Caki2 (cell line): ENCODE data around the gene KRTAP9-7. TPM values are rescaled to one million over a fixed set of nuclear protein-coding genes. Genes with fewer than 3 reads are reported as not detected.
"Not testable (repeated sequence)": the region's sequence is repeated elsewhere in the genome, so short reads cannot be mapped to it uniquely, and the experiment has no call there.

ENCODE experiments used
- DNase-seq: peaks from one replicate; pipeline ENCODE4 v3.0.0-alpha.2; 2015; ENCODE audit warnings: low read depth
- in situ Hi-C: cut with HindIII; loops from 2 replicates; pipeline ENCODE4 v1.10.0; 2016; ENCODE audit warnings: low sequenced_read_pairs, low pct_unique_long_range_greater_than_20kb, mixed read lengths
- total RNA-seq: library from RNA; depleted of rRNA; stranded (reverse); fragments of >200 nt; shearing (Covaris generic); gene quantifications from 2 replicates; pipeline ENCODE4 v1.2.3, GENCODE V29; 2014; ENCODE audit warnings: low replicate concordance; rRNA removed

The KRTAP9-7 gene
- not detected in 2 replicates for total RNA-seq

- in situ Hi-C loops, DNase-seq: not testable (repeated sequence)
Measured at GRCh38 chr17:41275648-41276190, at the start of gene KRTAP9-7. KRTAP9-7 (plus strand) TSS chr17:41275698; CDS start chr17:41275698, 0 bp downstream.

GRCh38 chr17:41226051-41226450, 49.4 kb upstream of the KRTAP9-7 start:
- in situ Hi-C loops = no loop called here
- DNase-seq = no peak

DNA sequence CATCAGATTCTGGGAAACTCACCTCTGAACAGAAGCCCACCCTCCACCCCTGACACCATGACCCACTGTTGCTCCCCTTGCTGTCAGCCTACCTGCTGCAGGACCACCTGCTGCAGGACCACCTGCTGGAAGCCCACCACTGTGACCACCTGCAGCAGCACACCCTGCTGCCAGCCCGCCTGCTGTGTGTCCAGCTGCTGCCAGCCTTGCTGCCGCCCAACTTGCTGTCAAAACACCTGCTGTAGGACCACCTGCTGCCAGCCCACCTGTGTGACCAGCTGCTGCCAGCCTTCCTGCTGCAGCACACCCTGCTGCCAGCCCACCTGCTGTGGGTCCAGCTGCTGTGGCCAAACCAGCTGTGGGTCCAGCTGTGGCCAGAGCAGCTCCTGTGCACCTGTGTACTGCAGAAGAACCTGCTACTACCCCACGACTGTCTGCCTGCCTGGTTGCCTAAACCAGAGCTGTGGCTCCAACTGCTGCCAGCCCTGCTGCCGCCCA, 48.9 kb upstream of the KRTAP9-7 start, which contains the start of gene KRTAP9-2:
Gene KRTAP9-2 (plus strand): TSS at position 51 of the 498 bp plus-strand sequence. CDS start 7 bp downstream, at position 58.
- DNase-seq, in situ Hi-C loops: not testable (repeated sequence)

GRCh38 chr17:41230094-41230493, 45.4 kb upstream of the KRTAP9-7 start:
- no peak for DNase-seq
- in situ Hi-C loops = no loop called here

GRCh38 chr17:41231731-41232130, 43.8 kb upstream of the KRTAP9-7 start:
- no peak for DNase-seq
- in situ Hi-C loops = no loop called here

DNA sequence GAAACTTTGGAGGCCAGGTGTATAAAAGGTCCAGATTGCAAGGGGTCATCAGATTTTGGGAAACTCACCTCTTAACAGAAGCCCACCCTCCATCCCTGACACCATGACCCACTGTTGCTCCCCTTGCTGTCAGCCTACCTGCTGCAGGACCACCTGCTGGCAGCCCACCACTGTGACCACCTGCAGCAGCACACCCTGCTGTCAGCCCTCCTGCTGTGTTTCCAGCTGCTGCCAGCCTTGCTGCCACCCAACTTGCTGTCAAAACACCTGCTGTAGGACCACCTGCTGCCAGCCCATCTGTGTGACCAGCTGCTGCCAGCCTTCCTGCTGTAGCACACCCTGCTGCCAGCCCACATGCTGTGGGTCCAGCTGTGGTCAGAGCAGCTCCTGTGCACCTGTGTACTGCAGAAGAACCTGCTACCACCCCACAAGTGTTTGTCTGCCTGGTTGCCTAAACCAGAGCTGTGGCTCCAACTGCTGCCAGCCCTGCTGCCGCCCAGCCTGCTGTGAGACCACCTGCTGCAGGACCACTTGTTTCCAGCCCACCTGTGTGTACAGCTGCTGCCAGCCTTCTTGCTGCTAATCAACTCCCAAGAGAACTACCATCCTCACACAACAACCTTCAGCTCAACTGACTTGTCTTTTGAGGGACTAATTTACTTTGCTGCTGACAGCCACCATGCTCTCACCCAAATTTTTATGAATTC, 42.9 kb upstream of the KRTAP9-7 start, which contains the start of gene KRTAP9-3:
Gene KRTAP9-3 (plus strand): TSS at position 51 of the 707 bp plus-strand sequence. CDS start 53 bp downstream, at position 104.
- in situ Hi-C loops, DNase-seq: not testable (repeated sequence)

DNA sequence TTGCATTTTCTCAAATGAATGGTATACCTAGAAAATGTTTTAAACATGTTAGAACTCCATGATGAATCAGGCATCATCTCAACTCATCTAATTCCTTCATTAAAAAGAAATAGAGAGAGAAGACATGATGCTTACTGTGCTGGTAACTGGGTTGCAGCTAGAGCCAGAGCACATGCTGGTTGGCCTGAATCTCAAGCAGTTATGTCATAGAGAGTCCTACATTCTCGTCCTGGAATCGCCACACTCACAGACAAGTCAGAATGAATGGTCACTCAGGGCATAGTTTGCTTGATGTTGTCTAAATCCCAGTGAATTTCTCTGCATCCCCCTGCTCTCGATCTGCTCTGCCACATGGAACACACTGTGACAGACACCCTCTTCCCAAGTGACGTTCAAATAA, 38.4 kb upstream of the KRTAP9-7 start:
- DNase-seq, in situ Hi-C loops: not testable (repeated sequence)

DNA sequence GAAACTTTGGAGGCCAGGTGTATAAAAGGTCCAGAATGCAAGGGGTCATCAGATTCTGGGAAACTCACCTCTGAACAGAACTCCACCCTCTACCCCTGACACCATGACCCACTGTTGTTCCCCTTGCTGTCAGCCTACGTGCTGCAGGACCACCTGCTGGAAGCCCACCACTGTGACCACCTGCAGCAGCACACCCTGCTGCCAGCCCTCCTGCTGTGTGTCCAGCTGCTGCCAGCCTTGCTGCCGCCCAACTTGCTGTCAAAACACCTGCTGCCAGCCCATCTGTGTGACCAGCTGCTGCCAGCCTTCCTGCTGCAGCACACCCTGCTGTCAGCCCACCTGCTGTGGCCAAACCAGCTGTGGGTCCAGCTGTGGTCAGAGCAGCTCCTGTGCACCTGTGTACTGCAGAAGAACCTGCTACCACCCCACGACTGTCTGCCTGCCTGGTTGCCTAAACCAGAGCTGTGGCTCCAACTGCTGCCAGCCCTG, 37.5 kb upstream of the KRTAP9-7 start, which contains the start of gene KRTAP9-8:
Gene KRTAP9-8 (plus strand): TSS at position 51 of the 489 bp plus-strand sequence. CDS start 53 bp downstream, at position 104.
- in situ Hi-C loops, DNase-seq: not testable (repeated sequence)

DNA sequence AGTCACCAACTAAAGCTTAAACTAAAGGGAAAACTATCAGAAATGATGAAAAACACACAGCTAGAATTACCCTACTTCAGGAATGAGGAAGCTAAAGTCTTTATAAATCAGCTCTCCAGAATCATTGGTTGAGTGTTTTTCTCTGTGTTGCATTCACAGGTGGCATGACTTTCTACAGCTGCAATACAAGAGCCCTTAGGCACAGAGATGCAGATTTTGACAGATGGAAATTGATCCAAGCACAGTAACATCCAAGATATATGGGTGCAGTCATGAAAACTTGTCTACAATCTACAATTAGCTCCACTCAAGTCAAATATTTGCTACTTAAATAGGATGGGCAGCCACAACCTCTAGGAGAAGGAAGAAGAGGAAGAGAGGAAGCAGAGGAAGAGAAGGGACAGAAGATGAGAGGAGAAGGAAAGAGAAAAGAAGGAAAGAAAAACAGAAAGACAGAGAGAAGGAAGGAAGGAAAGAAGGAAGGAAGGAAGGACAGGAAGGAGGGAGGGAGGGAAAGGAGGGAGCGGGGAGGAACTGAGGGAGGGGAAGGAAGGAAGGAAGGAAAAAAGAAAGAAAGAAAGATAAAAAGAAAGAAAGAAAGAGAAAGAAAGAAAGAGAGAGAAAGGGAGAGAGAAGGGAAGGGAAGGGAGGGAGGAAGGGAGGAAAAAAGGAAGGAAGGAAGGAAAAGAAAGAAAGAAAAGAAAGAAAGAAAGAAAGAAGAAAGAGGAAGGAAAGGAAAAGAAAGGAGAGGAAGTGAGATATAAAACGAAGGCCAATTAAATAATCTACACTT, 28.3 kb upstream of the KRTAP9-7 start:
- in situ Hi-C loops, DNase-seq: not testable (repeated sequence)

DNA sequence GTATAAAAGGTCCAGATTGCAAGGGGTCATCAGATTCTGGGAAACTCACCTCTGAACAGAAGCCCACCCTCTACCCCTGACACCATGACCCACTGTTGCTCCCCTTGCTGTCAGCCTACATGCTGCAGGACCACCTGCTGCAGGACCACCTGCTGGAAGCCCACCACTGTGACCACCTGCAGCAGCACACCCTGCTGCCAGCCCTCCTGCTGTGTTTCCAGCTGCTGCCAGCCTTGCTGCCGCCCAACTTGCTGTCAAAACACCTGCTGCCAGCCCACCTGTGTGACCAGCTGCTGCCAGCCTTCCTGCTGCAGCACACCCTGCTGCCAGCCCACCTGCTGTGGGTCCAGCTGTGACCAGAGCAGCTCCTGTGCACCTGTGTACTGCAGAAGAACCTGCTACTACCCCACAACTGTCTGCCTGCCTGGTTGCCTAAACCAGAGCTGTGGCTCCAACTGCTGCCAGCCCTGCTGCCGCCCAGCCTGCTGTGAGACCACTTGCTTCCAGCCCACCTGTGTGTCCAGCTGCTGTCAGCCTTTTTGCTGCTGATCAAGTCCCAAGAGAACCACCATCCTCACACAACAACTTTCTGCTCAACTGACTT, 25.8 kb upstream of the KRTAP9-7 start, which contains the start of gene KRTAP9-4:
Gene KRTAP9-4 (plus strand): TSS at position 51 of the 604 bp plus-strand sequence. CDS start 34 bp downstream, at position 85.
- DNase-seq, in situ Hi-C loops: not testable (repeated sequence)

GRCh38 chr17:41251261-41251660, 24.2 kb upstream of the KRTAP9-7 start:
- DNase-seq = no peak
- in situ Hi-C loops = no loop called here

- in situ Hi-C loops = no loop called here
Measured at GRCh38 chr17:41254861-41255260, 20.6 kb upstream of the KRTAP9-7 start.

DNA sequence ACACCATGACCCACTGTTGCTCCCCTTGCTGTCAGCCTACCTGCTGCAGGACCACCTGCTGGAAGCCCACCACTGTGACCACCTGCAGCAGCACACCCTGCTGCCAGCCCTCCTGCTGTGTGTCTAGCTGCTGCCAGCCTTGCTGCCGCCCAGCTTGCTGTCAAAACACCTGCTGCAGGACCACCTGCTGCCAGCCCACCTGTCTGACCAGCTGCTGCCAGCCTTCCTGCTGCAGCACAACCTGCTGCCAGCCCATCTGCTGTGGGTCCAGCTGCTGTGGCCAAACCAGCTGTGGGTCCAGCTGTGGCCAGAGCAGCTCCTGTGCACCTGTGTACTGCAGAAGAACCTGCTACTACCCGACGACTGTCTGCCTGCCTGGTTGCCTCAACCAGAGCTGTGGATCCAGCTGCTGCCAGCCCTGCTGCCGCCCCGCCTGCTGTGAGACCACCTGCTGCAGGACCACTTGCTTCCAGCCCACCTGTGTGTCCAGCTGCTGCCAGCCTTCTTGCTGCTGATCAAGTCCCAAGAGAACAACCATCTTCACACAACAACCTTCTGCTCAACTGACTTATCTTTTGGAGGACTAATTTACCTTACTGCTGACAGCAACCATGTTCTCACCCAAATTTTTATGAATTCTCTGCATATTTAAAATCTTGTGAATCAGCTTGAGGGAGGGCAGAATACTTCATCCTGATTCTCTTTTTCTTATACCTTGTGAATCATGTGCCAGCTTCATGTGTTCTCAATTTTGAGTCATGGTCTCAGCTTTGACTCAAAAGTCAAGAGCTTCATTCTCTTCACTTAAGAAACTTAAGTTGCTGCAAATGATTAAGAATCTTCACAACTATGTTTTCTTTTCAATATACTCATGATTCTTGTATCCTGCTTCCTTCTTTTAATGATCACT, 19.9 kb upstream of the KRTAP9-7 start, which contains the start of gene KRTAP9-9:
Gene KRTAP9-9 (plus strand): TSS at position 4 of the 910 bp plus-strand sequence.
- in situ Hi-C loops, DNase-seq: not testable (repeated sequence)

More at GRCh38 chr17:41254861-41255260, 20.6 kb upstream of the KRTAP9-7 start:
- no peak for DNase-seq

DNA sequence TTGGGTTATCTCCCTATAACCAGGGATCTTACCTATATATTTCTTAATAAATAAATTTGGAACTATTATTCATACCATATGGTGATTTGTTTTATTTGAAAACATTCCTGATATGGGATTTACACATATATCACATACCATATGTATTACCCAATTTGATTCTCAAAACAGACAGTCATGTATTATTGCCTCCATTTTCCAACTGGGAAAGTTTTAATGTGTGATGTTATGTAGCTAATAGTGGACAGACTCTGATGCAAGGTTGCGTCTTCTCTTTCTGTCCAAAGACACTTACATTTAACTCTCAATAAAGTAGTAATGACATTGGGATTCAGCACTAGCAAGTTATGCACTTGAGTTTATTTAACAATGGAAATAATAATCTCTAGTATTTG, 19.2 kb upstream of the KRTAP9-7 start:
- no peak for DNase-seq
- in situ Hi-C loops = no loop called here

- no peak for DNase-seq
Measured at GRCh38 chr17:41258406-41258805, 17.1 kb upstream of the KRTAP9-7 start.

DNA sequence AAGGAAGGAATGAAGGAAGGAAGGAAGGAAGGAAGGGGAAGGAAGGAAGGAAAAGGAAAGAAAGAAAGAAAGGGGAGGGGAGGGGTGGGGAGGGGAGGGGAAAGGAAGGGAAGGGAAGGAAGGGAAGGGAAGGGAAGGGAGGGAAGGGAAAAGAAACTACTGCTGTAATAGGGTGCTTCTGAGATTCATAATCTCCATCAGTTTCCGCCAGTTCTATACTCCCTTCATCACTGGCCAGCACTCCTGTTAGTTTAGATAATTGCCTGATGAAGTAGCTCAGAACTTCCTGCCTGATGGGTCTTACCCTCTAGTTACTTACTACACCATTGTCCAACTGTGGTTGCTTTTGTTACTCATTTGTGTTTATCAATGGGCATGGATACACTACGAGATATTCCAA, 12.3 kb upstream of the KRTAP9-7 start:
- in situ Hi-C loops = no loop called here
- no peak for DNase-seq

More at GRCh38 chr17:41258406-41258805, 17.1 kb upstream of the KRTAP9-7 start:
- in situ Hi-C loops = no loop called here

DNA sequence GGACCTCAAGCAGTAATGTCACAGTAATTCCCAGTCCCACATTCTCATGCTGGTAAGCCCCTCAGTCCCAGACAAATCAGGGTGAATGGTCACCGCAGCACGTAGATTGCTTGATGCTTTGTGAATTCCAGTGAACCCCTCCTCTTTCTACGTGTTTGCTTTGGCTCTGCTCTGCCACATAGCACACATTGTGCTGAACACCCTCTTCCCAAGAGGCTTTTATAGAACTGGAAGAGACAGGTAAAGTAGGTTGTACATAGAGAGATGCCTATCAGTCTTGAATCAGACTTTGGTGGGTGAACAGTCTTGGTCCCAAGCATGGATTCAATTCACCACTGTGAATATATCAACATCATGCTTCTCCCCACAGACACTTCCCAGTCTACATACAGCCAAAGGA, 10.9 kb upstream of the KRTAP9-7 start:
- in situ Hi-C loops = no loop called here
- DNase-seq = no peak
